Measurements from ENCODE around the gene DNAH3. TPM values are rescaled to one million over a fixed set of nuclear protein-coding genes. Genes with fewer than 3 reads are reported as not detected.

Gene DNAH3
- total RNA-seq, 1 experiment from 2014 or later: 0.24 TPM

GRCh38 chr16:20925751-20926150, 224.9 kb downstream of the DNAH3 start:
- Histone ChIP-seq H4K91ac (ENCODE audit: insufficient read length, low read depth, low read length) (no peak overlapping the region), H3K56ac (ENCODE audit: insufficient read length, low read depth, low read length) (no peak overlapping the region), H2BK120ac (ENCODE audit: low read depth, low read length, poor library complexity, severe bottlenecking) (no peak overlapping the region), H4K20me1 (ENCODE audit: control insufficient read depth, insufficient read depth, insufficient read length) (no peaks in the 10 kb centered on the region), H3K9ac (ENCODE audit: extremely low read depth, insufficient read length, low read length) (no peak overlapping the region), H2AFZ (ENCODE audit: low read length) (no peak overlapping the region), H2BK5ac (ENCODE audit: insufficient read length, low read length) (no peak overlapping the region), H3K9me3 (ENCODE audit: control insufficient read depth, low read depth, low read length) (no peaks in the 10 kb centered on the region), H2BK12ac (ENCODE audit: insufficient read length, low read depth, low read length) (no peak overlapping the region), H3T11ph (ENCODE audit: low read length) (no peak overlapping the region), H3K23ac (ENCODE audit: insufficient read length, low read depth, low read length) (no peak overlapping the region), H3K79me1 (ENCODE audit: insufficient read depth, low read depth, low read length, poor library complexity, severe bottlenecking) (no peaks in the 10 kb centered on the region), H2BK20ac (ENCODE audit: low read depth, low read length, poor library complexity, severe bottlenecking) (no peak overlapping the region), H3K14ac (ENCODE audit: insufficient read depth, low read length) (no peak overlapping the region), H2AK5ac (ENCODE audit: insufficient read length, low read length) (no peak overlapping the region), H3K27me3 (ENCODE audit: insufficient read depth, low read length) (no peaks in the 10 kb centered on the region), H4K5ac (ENCODE audit: insufficient read length, low read depth, low read length) (no peak overlapping the region), H3K18ac (ENCODE audit: insufficient read length, low read depth, low read length) (no peak overlapping the region), H3K79me2 (ENCODE audit: insufficient read depth, low read length) (no peaks in the 10 kb centered on the region), H3K4me2 (ENCODE audit: insufficient read depth, insufficient read length, low read length) (no peak overlapping the region), H3K27ac (ENCODE audit: insufficient read length, low read depth, low read length) (no peak overlapping the region), H2BK15ac (ENCODE audit: low read depth, low read length) (no peak overlapping the region), H3K4ac (ENCODE audit: low read depth, low read length) (no peak overlapping the region), H4K8ac (replicated peaks; ENCODE audit: insufficient read length, low read depth, low read length) (no peak overlapping the region), H3K4me1 (ENCODE audit: insufficient read depth, low read length) (no peaks in the 10 kb centered on the region; the same call in 1 of the 2 replicates), H3K23me2 (ENCODE audit: insufficient read length, low read depth, low read length, poor library complexity, severe bottlenecking) (no peaks in the 10 kb centered on the region)
- H3K9me3 Mint-ChIP-seq: no peaks in the 10 kb centered on the region
- no peak overlapping the region for H3K4me3 Mint-ChIP-seq
- no peaks in the 10 kb centered on the region; a peak in 3 of 7 replicates for H3K36me3 Mint-ChIP-seq (ENCODE audit: insufficient read depth in 1 of 3, low read depth in 3 of 3)
- WGBS (ENCODE audit: extremely low coverage, insufficient read length, low lambda C conversion rate): no CpG with 5 or more reads among the region's 1 CpG
- no peak for TF ChIP-seq CTCF (conservative IDR thresholded peaks at IDR 0.05)
- H3K27me3 Mint-ChIP-seq (ENCODE audit: low read depth): no peaks in the 10 kb centered on the region
- no peak overlapping the region for H3K27ac Mint-ChIP-seq
- no peak for DNase-seq
- peaks cover 4 to 7% of the 10 kb centered on the region in 2 experiments; a peak in 3 of 4 replicates for H3K4me1 Mint-ChIP-seq

All from H9 (cell line).